ENCODE measurements around the gene PCMTD2. TPM values are rescaled to one million over a fixed set of nuclear protein-coding genes. Genes with fewer than 3 reads are reported as not detected.

Gene PCMTD2
- total RNA-seq, 1 experiment from 2014 or later, result 50.9 TPM

DNA sequence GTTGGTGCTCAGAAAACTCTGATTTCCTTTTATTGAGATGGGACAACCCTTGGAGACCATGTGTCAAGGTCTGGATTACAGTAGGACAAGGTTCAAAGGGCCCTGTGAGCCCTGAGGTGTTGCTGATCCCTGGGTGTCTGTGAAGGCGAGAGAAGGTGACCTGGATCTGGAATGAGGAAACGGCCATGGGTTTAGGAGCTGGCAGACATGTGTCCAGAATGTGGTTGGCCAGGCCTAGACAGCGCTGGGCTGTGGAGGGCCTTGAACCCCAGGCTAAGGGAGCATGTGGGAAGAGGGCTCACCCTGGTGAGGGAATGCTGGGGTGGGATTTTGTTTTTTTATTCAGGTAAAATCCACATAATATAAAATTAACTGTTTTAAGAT is 24.9 kb downstream of the PCMTD2 start:
- H3K4me3 Mint-ChIP-seq, result no peak overlapping the region
- TF ChIP-seq, protein P1, sequence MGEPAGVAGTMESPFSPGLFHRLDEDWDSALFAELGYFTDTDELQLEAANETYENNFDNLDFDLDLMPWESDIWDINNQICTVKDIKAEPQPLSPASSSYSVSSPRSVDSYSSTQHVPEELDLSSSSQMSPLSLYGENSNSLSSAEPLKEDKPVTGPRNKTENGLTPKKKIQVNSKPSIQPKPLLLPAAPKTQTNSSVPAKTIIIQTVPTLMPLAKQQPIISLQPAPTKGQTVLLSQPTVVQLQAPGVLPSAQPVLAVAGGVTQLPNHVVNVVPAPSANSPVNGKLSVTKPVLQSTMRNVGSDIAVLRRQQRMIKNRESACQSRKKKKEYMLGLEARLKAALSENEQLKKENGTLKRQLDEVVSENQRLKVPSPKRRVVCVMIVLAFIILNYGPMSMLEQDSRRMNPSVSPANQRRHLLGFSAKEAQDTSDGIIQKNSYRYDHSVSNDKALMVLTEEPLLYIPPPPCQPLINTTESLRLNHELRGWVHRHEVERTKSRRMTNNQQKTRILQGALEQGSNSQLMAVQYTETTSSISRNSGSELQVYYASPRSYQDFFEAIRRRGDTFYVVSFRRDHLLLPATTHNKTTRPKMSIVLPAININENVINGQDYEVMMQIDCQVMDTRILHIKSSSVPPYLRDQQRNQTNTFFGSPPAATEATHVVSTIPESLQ (CRISPR knock-in tag; IDR thresholded peaks at IDR 0.05), result no peak
- TF ChIP-seq ZNF219 (CRISPR knock-in tag; IDR thresholded peaks at IDR 0.05; ENCODE audit: borderline replicate concordance) (no peak), NR3C1 (CRISPR knock-in tag; conservative IDR thresholded peaks at IDR 0.05; ENCODE audit: low read depth) (no peak), EMX1 (CRISPR knock-in tag; IDR thresholded peaks at IDR 0.05) (no peak), RORB (CRISPR knock-in tag; IDR thresholded peaks at IDR 0.05) (no peak)
- TF ChIP-seq, protein P2, sequence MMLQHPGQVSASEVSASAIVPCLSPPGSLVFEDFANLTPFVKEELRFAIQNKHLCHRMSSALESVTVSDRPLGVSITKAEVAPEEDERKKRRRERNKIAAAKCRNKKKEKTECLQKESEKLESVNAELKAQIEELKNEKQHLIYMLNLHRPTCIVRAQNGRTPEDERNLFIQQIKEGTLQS (CRISPR knock-in tag; conservative IDR thresholded peaks at IDR 0.05), result no peak
- ATAC-seq (no peak), DNase-seq (ENCODE audit: low spot score) (no peak)
- peaks cover 58% of the 10 kb centered on the region for H3K9me3 Mint-ChIP-seq
- peaks cover 38% of the 10 kb centered on the region for H3K36me3 Mint-ChIP-seq
- H3K27me3 Mint-ChIP-seq (ENCODE audit: low read depth), result peaks cover 7% of the 10 kb centered on the region; the same call in 1 of the 2 replicates
- POLR2A ChIA-PET, result no interaction called here
- CTCF ChIA-PET, result no interaction called here
- no peaks in the 10 kb centered on the region for H3K4me1 Mint-ChIP-seq
- H3K27ac Mint-ChIP-seq, result no peak overlapping the region

DNA sequence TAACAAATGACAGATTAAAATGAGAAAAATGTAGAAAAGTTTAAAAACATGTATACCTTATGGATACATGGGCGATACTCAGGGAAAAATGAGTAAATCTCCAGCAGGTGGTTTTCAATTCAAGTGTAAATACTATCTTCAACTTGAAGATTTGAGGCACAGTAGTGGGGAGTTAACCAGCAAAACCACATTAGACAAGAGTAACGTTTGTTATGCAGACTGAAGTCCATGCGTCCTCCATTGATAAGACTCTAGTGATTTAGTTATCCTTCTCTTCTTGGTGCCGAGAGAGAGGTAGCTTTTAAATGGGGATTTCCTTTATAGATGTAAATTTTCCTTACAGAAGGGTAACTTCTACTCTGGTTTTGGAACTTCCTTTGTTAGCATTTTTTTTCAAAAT is 28.1 kb downstream of the PCMTD2 start:
- POLR2A ChIA-PET, result no interaction called here
- TF ChIP-seq NFATC4 (CRISPR knock-in tag; IDR thresholded peaks at IDR 0.05) (no peak), GABPB1 (CRISPR knock-in tag; IDR thresholded peaks at IDR 0.05) (no peak), TEAD1 (CRISPR knock-in tag; IDR thresholded peaks at IDR 0.05) (no peak), ZNF219 (CRISPR knock-in tag; IDR thresholded peaks at IDR 0.05; ENCODE audit: borderline replicate concordance) (no peak), CBFB (CRISPR knock-in tag; IDR thresholded peaks at IDR 0.05; ENCODE audit: low read depth) (no peak), FOXK1 (CRISPR knock-in tag; IDR thresholded peaks at IDR 0.05) (no peak), GRHL2 (CRISPR knock-in tag; IDR thresholded peaks at IDR 0.05; ENCODE audit: insufficient replicate concordance, severe bottlenecking) (no peak), ZNF396 (CRISPR knock-in tag; IDR thresholded peaks at IDR 0.05; ENCODE audit: borderline replicate concordance) (no peak)
- TF ChIP-seq, protein P3, sequence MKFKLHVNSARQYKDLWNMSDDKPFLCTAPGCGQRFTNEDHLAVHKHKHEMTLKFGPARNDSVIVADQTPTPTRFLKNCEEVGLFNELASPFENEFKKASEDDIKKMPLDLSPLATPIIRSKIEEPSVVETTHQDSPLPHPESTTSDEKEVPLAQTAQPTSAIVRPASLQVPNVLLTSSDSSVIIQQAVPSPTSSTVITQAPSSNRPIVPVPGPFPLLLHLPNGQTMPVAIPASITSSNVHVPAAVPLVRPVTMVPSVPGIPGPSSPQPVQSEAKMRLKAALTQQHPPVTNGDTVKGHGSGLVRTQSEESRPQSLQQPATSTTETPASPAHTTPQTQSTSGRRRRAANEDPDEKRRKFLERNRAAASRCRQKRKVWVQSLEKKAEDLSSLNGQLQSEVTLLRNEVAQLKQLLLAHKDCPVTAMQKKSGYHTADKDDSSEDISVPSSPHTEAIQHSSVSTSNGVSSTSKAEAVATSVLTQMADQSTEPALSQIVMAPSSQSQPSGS (CRISPR knock-in tag; IDR thresholded peaks at IDR 0.05; ENCODE audit: borderline replicate concordance, low read depth), result no peak
- TF ChIP-seq, protein P4, sequence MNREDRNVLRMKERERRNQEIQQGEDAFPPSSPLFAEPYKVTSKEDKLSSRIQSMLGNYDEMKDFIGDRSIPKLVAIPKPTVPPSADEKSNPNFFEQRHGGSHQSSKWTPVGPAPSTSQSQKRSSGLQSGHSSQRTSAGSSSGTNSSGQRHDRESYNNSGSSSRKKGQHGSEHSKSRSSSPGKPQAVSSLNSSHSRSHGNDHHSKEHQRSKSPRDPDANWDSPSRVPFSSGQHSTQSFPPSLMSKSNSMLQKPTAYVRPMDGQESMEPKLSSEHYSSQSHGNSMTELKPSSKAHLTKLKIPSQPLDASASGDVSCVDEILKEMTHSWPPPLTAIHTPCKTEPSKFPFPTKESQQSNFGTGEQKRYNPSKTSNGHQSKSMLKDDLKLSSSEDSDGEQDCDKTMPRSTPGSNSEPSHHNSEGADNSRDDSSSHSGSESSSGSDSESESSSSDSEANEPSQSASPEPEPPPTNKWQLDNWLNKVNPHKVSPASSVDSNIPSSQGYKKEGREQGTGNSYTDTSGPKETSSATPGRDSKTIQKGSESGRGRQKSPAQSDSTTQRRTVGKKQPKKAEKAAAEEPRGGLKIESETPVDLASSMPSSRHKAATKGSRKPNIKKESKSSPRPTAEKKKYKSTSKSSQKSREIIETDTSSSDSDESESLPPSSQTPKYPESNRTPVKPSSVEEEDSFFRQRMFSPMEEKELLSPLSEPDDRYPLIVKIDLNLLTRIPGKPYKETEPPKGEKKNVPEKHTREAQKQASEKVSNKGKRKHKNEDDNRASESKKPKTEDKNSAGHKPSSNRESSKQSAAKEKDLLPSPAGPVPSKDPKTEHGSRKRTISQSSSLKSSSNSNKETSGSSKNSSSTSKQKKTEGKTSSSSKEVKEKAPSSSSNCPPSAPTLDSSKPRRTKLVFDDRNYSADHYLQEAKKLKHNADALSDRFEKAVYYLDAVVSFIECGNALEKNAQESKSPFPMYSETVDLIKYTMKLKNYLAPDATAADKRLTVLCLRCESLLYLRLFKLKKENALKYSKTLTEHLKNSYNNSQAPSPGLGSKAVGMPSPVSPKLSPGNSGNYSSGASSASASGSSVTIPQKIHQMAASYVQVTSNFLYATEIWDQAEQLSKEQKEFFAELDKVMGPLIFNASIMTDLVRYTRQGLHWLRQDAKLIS (CRISPR knock-in tag; IDR thresholded peaks at IDR 0.05; ENCODE audit: borderline replicate concordance), result no peak
- TF ChIP-seq, protein P5, sequence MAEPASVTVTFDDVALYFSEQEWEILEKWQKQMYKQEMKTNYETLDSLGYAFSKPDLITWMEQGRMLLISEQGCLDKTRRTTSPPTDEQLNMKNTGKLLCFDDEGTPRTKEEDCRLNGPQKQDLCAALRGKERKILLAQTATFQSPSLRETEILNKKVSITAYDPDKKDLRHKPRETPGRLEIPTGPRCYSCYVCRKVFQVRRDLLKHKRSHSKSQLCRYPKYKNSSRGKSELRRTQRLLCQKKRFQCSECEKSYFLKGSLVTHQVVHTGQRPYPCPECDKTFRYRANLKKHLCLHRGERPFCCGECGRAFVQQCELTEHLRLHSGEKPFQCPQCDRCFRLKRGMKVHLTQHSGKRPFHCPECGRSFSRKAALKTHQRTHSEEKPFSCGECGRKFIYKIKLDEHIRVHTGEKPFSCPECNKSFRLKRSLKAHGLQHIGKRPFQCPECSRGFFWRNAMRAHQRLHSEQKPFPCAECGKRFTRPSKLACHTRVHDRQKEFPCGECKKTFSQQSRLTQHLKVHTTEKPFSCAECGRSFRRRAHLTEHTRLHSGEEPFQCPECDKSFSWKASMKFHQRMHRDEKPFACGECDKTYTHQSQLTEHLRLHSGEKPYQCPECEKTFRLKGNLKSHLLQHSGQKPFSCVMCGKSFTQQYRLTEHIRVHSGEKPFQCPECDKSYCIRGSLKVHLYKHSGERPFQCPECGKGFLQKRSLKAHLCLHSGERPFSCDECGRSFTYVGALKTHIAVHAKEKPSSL (CRISPR knock-in tag; conservative IDR thresholded peaks at IDR 0.05), result no peak
- TF ChIP-seq, protein P6, sequence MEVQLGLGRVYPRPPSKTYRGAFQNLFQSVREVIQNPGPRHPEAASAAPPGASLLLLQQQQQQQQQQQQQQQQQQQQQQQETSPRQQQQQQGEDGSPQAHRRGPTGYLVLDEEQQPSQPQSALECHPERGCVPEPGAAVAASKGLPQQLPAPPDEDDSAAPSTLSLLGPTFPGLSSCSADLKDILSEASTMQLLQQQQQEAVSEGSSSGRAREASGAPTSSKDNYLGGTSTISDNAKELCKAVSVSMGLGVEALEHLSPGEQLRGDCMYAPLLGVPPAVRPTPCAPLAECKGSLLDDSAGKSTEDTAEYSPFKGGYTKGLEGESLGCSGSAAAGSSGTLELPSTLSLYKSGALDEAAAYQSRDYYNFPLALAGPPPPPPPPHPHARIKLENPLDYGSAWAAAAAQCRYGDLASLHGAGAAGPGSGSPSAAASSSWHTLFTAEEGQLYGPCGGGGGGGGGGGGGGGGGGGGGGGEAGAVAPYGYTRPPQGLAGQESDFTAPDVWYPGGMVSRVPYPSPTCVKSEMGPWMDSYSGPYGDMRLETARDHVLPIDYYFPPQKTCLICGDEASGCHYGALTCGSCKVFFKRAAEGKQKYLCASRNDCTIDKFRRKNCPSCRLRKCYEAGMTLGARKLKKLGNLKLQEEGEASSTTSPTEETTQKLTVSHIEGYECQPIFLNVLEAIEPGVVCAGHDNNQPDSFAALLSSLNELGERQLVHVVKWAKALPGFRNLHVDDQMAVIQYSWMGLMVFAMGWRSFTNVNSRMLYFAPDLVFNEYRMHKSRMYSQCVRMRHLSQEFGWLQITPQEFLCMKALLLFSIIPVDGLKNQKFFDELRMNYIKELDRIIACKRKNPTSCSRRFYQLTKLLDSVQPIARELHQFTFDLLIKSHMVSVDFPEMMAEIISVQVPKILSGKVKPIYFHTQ (CRISPR knock-in tag; IDR thresholded peaks at IDR 0.05), result no peak
- TF ChIP-seq, protein P1 (CRISPR knock-in tag; IDR thresholded peaks at IDR 0.05), result no peak
- Mint-ChIP-seq H3K4me3 (no peak overlapping the region), H3K27me3 (ENCODE audit: low read depth) (peaks cover 7% of the 10 kb centered on the region; the same call in 1 of the 2 replicates), H3K9me3 (peaks cover 56% of the 10 kb centered on the region), H3K36me3 (peaks cover 42% of the 10 kb centered on the region), H3K27ac (no peak overlapping the region), H3K4me1 (no peaks in the 10 kb centered on the region)
- CTCF ChIA-PET, result no interaction called here
- ATAC-seq (no peak), DNase-seq (ENCODE audit: low spot score) (no peak)

Data from WTC11 (cell line).